Measurements from ENCODE around the gene RHOT1.
"Not testable (repeated sequence)": the region's sequence is repeated elsewhere in the genome, so short reads cannot be mapped to it uniquely, and the experiment has no call there.

RHOT1 gene

DNA sequence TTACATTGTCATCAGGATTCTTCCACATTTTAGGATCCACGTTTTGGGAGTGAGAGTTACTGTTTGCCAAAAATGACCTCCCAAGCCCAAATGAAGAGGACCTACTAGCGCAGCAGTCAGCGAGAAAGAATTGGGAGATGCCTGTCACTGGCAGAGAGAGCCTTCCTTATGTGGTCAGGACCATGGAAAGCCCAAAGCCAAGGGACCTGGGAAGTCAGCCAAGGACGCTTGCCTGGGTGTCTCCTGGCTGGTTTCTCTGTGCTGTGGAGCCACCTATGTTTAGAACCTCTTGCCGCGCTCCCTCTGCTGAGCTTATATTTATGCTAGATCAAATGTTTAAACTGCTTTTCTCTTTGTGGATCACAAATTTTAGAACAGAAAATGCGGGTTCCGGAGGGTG is 98.4 kb downstream of the RHOT1 start:
- no peak for DNase-seq

DNA sequence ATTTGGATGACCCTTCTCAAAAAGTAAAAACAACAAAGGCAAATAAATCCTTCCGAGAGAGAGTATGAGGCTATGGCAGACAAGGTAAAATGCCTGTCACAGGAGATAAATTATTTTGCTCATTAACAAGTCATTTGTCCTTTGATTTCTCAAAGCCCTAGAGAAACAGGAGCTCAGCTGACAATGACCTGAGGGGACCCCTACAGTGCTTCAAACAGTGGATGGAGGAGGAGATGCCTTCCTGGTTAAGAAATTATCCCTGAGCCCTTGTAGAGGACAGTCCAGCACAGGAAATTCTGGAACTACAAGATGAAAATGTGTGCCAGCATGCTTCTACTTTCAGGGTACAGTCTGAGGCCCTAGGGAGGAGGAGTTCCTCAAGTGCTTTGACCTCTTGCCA is 99.3 kb downstream of the RHOT1 start:
- DNase-seq: no peak

GRCh38 chr17:32249475-32249874 is 107.2 kb downstream of the RHOT1 start:
- no peak for DNase-seq

DNA sequence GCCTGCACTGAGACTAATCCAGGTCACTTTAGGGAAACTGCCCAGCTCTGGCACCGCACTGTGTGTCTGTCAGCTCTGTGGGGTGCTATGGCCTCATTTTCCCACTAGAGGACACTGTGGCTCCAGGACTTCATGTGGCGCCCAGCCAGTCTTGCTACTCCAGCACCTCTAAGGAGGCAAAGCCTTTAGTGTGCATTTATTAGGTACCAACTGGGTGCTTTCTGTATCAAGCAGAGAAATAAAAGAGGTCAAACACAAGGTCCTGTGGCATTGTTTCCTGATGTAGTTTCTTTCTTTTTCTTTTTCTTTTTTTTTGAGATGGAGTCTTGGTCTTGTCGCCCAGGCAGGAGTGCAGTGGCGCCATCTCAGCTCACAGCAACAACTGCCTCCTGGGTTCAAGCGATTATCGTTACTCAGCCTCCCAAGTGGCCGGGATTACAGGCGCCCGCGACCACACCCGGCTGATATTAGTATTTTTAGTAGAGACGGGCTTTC is 110.9 kb downstream of the RHOT1 start:
- peak; percentile 72 for DNase-seq

- no peak for DNase-seq
Measured at GRCh38 chr17:32256012-32256700, 113.9 kb downstream of the RHOT1 start.

GRCh38 chr17:32256701-32257019 is 114.4 kb downstream of the RHOT1 start:
- no peak for DNase-seq

DNA sequence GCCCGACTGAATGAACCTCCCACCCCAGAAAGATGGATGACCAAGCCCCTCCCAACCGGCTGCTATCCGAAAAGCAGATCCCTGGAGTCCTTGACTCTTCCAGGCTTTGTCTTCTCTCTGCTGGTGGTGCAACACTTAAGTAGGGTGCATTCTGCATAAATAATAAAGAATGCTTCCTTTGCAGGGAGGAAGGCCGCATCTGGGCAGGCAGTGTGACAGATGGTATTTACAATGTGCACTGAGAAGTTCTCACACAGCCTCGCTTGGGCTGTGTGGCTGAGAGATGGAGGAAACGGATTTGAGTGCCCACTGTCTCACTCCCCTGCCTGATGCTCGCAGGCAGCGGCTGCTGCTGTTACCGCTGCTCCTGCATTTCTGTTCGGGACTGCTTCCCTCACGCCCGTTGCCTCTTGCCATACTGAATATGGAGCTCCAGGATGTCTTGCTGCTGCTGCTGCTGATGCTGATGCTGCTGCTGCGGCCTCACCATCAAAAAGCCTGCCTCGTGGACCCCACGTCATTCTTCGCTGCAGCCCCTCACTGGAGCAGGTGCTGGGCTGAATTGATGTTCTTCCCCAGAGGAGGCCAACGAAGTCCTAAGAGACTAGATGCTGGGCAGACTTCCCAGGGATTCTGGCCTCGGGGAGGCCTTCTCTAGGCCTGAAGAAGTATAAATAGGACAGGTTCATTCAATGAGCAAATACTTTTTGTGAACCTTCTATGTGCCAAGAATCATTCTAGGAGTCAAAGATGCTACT is 116.3 kb downstream of the RHOT1 start:
- DNase-seq: no peak

- no peak for DNase-seq
Measured at GRCh38 chr17:32259586-32259985, 117.3 kb downstream of the RHOT1 start.

- no peak for DNase-seq
Measured at GRCh38 chr17:32261417-32261736, 119.1 kb downstream of the RHOT1 start.

DNA sequence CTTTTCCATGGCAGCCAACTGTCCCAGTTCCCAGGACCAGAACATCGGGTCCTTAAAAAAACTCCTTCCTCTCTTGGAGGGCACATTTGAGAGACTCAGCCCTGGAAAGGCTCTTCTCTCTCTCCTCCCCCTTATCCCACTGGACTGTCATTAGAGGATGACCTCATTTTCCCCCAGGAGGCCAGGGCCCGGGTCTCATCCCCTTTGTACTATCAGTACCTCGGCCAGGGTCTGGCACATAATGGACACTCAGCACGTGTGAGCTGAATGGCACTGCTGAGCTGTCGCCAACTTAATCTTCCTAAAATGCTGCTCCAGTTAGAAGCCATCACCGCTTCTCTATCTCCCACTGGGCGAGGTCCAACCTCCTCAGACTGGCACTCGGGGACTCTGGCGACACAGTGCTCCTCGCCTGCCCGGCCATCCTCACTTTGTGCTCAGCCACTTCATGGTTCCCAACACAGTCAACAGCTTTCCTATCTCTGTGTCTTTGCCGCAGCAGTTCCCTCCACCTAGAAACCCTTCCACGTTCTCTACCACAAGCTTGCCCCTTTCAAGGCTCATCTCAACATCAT is 119.7 kb downstream of the RHOT1 start:
- no peak for DNase-seq

GRCh38 chr17:32263515-32263914 is 121.2 kb downstream of the RHOT1 start:
- DNase-seq: not testable (repeated sequence)

- no peak for DNase-seq
Measured at GRCh38 chr17:32264140-32264799, 122.0 kb downstream of the RHOT1 start.

DNA sequence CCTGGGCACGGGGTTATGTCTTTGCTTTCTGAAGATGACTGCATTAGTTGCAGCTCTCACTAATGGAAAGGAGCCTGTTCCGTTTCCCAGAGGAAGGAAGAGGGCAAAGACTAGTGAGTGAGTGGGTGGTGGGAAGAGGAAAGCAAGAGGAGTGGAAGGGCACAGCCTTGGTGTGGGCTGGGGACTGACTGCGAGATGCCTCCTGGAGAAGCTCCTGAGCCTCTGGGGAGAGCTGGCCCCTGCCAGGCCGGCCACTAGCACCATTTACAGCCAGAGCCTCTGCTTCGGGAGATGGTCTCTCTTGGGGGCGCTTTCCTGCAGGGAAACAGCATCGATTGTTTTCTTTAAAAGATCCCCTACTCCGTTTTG is 122.5 kb downstream of the RHOT1 start:
- DNase-seq: no peak

GRCh38 chr17:32265192-32265923 is 123.1 kb downstream of the RHOT1 start, which contains the start of gene RHBDL3:
RHBDL3 (plus strand) TSS chr17:32265832; CDS start chr17:32266190, 358 bp downstream.
- no peak for DNase-seq

- DNase-seq: no peak
Measured at GRCh38 chr17:32266051-32266388, 123.7 kb downstream of the RHOT1 start.

DNA sequence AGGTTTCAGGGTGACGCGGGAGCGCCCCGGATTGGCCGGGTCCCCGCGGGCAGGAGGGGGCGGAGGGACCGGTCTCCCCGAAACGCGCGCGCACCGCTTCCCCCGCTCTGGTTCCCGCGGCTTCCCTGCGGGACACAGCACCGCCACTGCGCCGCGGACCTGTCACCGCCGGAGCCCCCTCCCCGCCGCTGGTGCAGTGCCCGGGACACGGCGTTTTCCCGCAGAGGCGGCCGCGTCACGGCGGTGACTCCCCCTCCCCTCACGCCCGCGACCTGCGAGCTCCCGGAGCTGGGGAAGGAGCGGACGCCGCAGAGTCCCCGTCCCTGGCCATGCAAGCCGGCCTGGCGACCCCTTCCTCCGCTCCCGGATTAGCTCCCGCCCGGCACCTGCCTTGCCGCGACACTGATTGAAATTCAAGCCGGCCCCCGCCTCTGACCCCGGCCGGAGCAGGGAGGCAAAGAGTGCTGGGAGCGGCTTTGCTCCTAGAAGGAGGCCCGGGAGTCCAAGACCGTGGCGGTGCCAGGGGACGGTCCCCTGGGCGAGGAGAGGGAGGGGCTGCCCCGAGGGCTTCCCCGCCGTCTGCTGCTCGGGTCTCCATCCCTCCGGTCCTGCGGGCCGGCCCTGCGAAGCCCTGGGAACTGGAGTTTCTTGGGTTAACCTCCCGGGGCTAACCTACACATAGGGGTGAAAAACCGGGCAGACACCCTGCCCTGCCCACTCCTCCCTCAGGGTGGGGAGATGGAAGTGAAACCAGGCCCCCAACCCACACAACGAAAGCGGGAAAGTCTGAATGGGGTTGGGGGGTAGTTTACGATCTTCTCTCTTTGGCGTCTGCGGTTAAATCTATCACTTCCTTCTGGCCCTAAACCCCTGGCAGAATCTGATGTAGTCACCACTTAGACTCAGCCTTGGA is 124.3 kb downstream of the RHOT1 start:
- DNase-seq: no peak

DNA sequence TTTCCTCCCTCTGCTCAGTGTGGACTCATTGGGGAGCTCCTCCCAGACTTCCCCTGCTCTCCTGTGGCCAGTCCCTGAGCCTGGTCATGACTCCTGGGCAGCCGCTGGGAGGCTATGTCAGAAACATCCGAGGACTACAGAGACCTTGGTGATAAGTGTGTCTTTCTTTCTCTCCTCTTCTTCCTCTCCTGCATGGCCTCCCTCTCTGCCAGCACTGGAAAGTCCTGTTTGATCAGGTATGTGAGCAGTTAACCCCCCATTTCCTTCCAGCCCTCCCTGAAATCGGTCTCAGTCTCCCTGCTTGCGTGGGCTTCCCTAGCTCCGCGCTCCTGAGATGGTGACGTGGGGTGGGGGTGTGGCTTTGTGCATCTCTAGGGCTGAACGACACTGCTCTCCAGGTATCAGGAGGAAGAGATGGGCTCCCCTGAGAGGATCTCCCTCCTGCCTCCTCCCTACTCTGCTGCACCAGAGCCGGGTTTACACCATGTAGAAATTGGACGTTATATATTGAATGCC is 125.4 kb downstream of the RHOT1 start:
- DNase-seq: no peak

- DNase-seq: no peak
Measured at GRCh38 chr17:32268734-32269288, 126.5 kb downstream of the RHOT1 start.

GRCh38 chr17:32269377-32269776 is 127.1 kb downstream of the RHOT1 start:
- no peak for DNase-seq

DNA sequence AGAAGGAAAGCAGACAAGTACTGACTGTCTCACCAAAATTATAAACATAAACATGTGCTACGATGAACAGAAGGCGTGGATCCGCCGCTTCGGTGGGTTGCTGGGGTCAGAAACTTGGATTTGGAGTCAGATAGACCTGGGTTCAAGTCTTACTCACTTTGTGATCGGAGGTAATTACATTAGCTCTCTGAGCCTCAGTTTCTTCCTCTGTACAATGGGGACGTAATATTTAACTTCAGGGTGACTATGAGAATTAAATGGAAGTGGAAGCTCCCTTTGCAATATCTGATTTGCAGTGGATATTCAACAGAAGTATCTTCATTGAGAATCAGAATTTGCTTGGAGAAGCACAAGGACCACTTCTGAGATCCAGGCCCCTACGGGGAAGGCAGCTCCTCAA is 129.5 kb downstream of the RHOT1 start:
- DNase-seq: no peak

- DNase-seq: no peak
Measured at GRCh38 chr17:32274101-32274500, 131.8 kb downstream of the RHOT1 start.

- no peak for DNase-seq
Measured at GRCh38 chr17:32274643-32275042, 132.3 kb downstream of the RHOT1 start.

Measured in COR-L47 (cell line).